Upper lobe of right lung (tissue), 1 donor: ENCODE results near the gene TMEM9. TPM values are rescaled to one million over a fixed set of nuclear protein-coding genes. Genes with fewer than 3 reads are reported as not detected.

Experiments
- ATAC-seq: fragments of 200-7000 bp; cut with Tn5 transposase; one replicate; pipeline ENCODE4 v1.9.1; 2020; ENCODE audit warnings: mild to moderate bottlenecking, moderate library complexity
- DNase-seq: peaks from one replicate; pipeline ENCODE4 v3.0.0-alpha.2; 2020
- H3K27ac ChIP-seq: fragments of 200-600 bp; one replicate; pipeline ENCODE4 v1.8.0; 2022
- H3K27me3 ChIP-seq: fragments of 200-600 bp; one replicate; pipeline ENCODE4 v1.8.0; 2022; ENCODE audit warnings: mild to moderate bottlenecking
- H3K36me3 ChIP-seq: fragments of 200-600 bp; one replicate; pipeline ENCODE4 v1.8.0; 2022
- H3K4me1 ChIP-seq: fragments of 200-600 bp; one replicate; pipeline ENCODE4 v1.8.0; 2022
- H3K4me3 ChIP-seq: fragments of 200-600 bp; one replicate; pipeline ENCODE4 v1.8.0; 2022; ENCODE audit warnings: mild to moderate bottlenecking
- H3K9me3 ChIP-seq: fragments of 200-600 bp; one replicate; pipeline ENCODE4 v1.8.0; 2022
- intact Hi-C: fragments of 100-400 bp; cut with DNase I; formaldehyde crosslinking; loops from one replicate; pipeline ENCODE4 v1.11.0; 2022
- total RNA-seq: library from RNA; stranded (reverse); fragmentation: NEBNext Ultra II Directional; extraction: Animal tissue kit (Norgen Biotek cat#: 25700); gene quantifications from one replicate; pipeline ENCODE4 v1.2.1, GENCODE V29; 2021
- TF ChIP-seq, protein P1 (sequence below): fragments of 200-600 bp; IDR thresholded peaks from one replicate; pipeline ENCODE4 v1.8.0; 2022; ENCODE audit warnings: antibody characterized with exemption
- donor health status: DM: no; HTN: yes; CAD: no; lungs with severe emphysema.

Gene TMEM9
- total RNA-seq, 1 donor from 2014 or later: 59.3 TPM

DNA sequence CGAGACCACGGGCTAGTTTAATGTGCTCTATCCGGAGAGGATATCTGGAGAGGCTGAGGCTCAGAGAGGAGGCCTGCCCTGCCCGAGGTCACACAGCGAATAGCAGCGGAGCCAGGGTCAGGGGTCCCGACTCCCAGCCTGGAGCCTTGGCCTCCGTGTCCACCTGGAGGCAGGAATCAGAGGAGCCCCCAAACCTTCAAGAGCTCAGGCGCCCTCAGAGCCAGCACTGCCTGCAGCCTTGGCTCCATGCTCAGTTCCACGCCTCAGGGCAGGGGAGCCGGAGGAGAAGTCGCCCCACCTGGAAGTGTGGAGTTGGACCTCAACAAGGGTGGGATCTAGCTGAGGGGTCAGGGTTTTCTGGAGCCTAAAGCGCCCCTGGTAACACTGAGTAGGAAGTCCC, 25.3 kb downstream of the TMEM9 start:
- DNase-seq (no peak), ATAC-seq (no peak)
- H3K4me1 ChIP-seq: no peaks in the 10 kb centered on the region
- TF ChIP-seq, protein P1, sequence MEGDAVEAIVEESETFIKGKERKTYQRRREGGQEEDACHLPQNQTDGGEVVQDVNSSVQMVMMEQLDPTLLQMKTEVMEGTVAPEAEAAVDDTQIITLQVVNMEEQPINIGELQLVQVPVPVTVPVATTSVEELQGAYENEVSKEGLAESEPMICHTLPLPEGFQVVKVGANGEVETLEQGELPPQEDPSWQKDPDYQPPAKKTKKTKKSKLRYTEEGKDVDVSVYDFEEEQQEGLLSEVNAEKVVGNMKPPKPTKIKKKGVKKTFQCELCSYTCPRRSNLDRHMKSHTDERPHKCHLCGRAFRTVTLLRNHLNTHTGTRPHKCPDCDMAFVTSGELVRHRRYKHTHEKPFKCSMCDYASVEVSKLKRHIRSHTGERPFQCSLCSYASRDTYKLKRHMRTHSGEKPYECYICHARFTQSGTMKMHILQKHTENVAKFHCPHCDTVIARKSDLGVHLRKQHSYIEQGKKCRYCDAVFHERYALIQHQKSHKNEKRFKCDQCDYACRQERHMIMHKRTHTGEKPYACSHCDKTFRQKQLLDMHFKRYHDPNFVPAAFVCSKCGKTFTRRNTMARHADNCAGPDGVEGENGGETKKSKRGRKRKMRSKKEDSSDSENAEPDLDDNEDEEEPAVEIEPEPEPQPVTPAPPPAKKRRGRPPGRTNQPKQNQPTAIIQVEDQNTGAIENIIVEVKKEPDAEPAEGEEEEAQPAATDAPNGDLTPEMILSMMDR: no peak
- no peaks in the 10 kb centered on the region for H3K9me3 ChIP-seq
- no peak overlapping the region for H3K4me3 ChIP-seq
- H3K36me3 ChIP-seq: no peaks in the 10 kb centered on the region
- H3K27me3 ChIP-seq: no peaks in the 10 kb centered on the region
- no peak overlapping the region for H3K27ac ChIP-seq
- intact Hi-C loops: no loop called here

DNA sequence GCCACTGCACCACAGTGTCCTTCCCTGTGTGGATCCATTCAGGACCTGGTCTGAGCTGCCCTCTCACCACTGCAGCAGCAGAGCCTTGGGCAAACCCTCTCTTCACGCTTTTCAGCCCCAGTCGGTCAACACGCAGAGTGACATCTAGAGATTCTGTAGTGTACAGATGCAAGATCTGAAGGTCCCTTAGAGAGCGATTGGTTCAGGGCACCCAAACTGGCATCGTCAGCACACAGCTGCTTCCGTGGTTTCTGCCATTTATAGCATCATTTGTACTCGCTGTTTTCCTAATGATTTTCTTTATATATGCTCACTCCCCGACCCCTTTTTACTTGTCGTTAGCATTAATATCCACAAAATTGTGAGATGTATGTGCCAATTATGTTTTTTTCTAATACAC, 25.8 kb downstream of the TMEM9 start:
- no peaks in the 10 kb centered on the region for H3K27me3 ChIP-seq
- intact Hi-C loops: no loop called here
- no peak for DNase-seq

GRCh38 chr1:201127755-201128455, 26.4 kb downstream of the TMEM9 start:
- Histone ChIP-seq H3K4me3 (no peak overlapping the region), H3K9me3 (no peaks in the 10 kb centered on the region), H3K27me3 (no peaks in the 10 kb centered on the region), H3K36me3 (no peaks in the 10 kb centered on the region), H3K27ac (no peak overlapping the region), H3K4me1 (no peaks in the 10 kb centered on the region)
- peak; percentile 7 for ATAC-seq
- DNase-seq: no peak
- intact Hi-C loops: no loop called here
- TF ChIP-seq, protein P1: no peak

More for the DNA sequence above, 25.8 kb downstream of the TMEM9 start:
- no peak for ATAC-seq
- no peaks in the 10 kb centered on the region for H3K36me3 ChIP-seq
- H3K9me3 ChIP-seq: no peaks in the 10 kb centered on the region
- TF ChIP-seq, protein P1: no peak
- H3K4me1 ChIP-seq: no peaks in the 10 kb centered on the region
- no peak overlapping the region for H3K27ac ChIP-seq
- H3K4me3 ChIP-seq: no peak overlapping the region

DNA sequence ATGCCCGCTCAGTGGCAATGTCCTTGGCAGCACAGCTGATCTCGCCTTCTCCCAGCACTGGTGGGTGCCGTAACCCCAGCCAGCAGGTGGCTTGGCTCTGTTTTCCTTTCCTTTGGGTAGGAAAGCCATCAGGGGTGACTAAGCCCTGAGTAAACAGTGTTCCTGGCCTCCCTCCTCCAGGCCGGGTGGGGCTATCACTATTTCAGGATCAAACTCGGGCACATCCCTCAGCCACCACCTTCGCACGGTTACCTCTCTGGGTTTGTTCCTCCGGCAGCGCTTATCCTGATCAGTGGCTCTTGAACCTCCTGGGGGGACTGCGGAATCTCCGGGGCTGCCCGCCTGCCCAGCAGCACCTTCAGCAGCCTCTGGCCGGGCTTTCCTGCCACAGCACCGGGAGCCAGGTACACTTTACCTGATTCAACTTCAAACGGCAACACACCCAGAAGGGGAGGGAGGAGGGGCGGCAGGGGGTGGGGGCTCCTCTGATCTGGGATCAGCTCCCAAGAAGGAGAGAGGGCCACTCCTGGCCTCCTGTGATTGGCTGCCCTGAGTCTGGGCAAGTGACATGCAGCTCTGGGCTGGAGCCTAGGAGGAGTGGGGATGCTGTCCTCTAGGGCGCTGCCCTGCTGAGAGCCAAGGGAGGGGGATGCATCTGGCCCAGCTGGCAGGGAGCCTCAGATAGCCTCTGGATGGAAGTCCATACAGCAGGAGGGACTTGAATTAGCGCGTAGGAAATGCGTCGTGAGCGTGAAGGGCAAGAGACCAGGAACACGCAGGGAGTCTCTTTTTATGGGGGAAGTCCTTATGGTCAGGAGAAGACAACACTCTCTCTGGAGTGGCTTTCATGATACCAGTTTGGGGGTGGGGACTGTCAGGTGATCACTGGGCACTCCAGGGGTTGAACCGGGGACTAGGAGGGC, 27.2 kb downstream of the TMEM9 start, which contains the start of gene ASCL5:
Gene ASCL5, minus strand, starts transcription at position 353 of the 923 bp plus-strand sequence. CDS start 11,812 bp downstream, outside the sequence.
- H3K4me1 ChIP-seq: no peaks in the 10 kb centered on the region
- no peaks in the 10 kb centered on the region for H3K9me3 ChIP-seq
- intact Hi-C loops: no loop called here
- TF ChIP-seq, protein P1: no peak
- ATAC-seq (peak; percentile 82), DNase-seq (peak; percentile 70)
- no peak within 1 kb of the TSS for H3K4me3 ChIP-seq
- no peaks in the 10 kb centered on the region for H3K27me3 ChIP-seq
- no peak within 1 kb of the TSS for H3K27ac ChIP-seq
- no peaks in the 10 kb centered on the region for H3K36me3 ChIP-seq

DNA sequence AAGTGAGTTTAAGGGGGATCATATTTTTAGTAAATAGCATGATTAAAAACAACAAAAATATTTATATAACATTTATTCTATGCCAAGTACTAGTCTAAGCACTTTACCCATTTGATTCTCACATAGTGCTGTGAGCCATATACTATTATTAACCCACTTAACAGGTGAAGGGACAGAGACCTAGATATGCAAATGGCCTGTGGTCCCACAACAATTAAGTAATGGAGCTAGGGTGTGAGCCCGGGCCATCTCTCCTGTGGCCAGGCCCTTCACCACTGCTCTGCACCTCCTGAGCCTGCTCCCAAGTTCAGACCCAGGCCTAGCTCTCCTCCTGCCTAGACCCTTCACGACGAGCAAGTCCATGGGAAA, 27.8 kb downstream of the TMEM9 start:
- no peak overlapping the region for H3K27ac ChIP-seq
- ATAC-seq: no peak

More for the DNA sequence above, 27.8 kb downstream of the TMEM9 start:
- intact Hi-C loops: no loop called here
- Histone ChIP-seq H3K4me1 (no peaks in the 10 kb centered on the region), H3K27me3 (no peaks in the 10 kb centered on the region), H3K4me3 (no peak overlapping the region), H3K9me3 (no peaks in the 10 kb centered on the region), H3K36me3 (no peaks in the 10 kb centered on the region)
- DNase-seq: no peak
- TF ChIP-seq, protein P1: no peak
